Adrenal gland (tissue), 12 donors: ENCODE data around the gene DPP6. TPM values are rescaled to one million over a fixed set of nuclear protein-coding genes. Genes with fewer than 3 reads are reported as not detected.

Experiments
- DNase-seq, 7 donors: peaks; one replicate each; pipeline ENCODE4 v3.0.0-alpha.2; 2019 to 2020
- H3K27ac ChIP-seq, 5 donors: fragments of 200-600 bp; sonication (generic) in 4 of 5; 1 replicate in 3 of 5; 2 replicates in 2 of 5; pipeline versions ENCODE4 v1.5.1 to v1.8.0; 2016 to 2020; ENCODE audit warnings: mild to moderate bottlenecking in 1 of 5
- H3K27me3 ChIP-seq: fragments of 200-600 bp; 2 replicates; pipeline ENCODE4 v1.8.0; 2021
- H3K36me3 ChIP-seq, 2 donors: fragments of 200-600 bp; replicated peaks in 1 of 2; 1 replicate in 1 of 2; 2 replicates in 1 of 2; pipeline versions ENCODE4 v1.5.1 to v1.8.0; 2018 to 2022
- H3K4me1 ChIP-seq, 2 donors: fragments of 200-600 bp; replicated peaks in 1 of 2; 1 replicate in 1 of 2; 2 replicates in 1 of 2; pipeline versions ENCODE4 v1.5.1 to v1.8.0; 2018 to 2021
- H3K4me3 ChIP-seq, 4 donors: fragments of 200-600 bp; sonication (generic) in 3 of 4; one replicate each; pipeline ENCODE4 v1.5.1; 2016 to 2018
- H3K9me3 ChIP-seq, 3 donors: fragments of 200-600 bp; sonication (generic) in 1 of 3; replicated peaks in 1 of 3; 1 replicate in 2 of 3; 2 replicates in 1 of 3; pipeline versions ENCODE4 v1.5.1 to v1.8.0; 2016 to 2021
- POLR2A ChIP-seq, 2 donors: fragments of 450-650 bp; IDR thresholded peaks; one replicate each; pipeline ENCODE4 v1.6.1; 2017; ENCODE audit warnings: antibody characterized with exemption in 2 of 2, mild to moderate bottlenecking in 2 of 2, moderate library complexity in 1 of 2
- WGBS, 4 donors: extraction: QIAGEN DNeasy Blood & Tissue Kit in 2 of 4; methylation state at CpG; one replicate each; pipeline versions ENCODE4 v1.1.5 to v1.1.7; 2013 to 2017; 5-methylcytosine and 5-hydroxymethylcytosine counted together
- intact Hi-C, 2 donors: fragments of 100-400 bp; cut with DNase I; formaldehyde crosslinking; loops; one replicate each; pipeline versions ENCODE4 v1.14.1 to v1.15.0; 2022 to 2023
- polyA plus RNA-seq, 3 donors: library from polyadenylated mRNA; stranded (reverse); fragments of 200-250 nt in 2 of 3; fragments of 350-450 nt in 1 of 3; fragmentation: Illumina TruSeq in 1 of 3; extraction: RNeasy Lipid Tissue Mini Kit (QIAGEN cat#74804) in 1 of 3; gene quantifications; one replicate each; pipeline ENCODE4 v1.2.3, GENCODE V29; 2013 to 2014
- total RNA-seq, 9 donors: library from RNA; depleted of rRNA in 4 of 9; stranded (reverse); fragments of >200 nt in 4 of 9; fragments of 120-200 nt in 1 of 9; fragmentation: NEBNext Ultra II Directional in 1 of 9; extraction: Animal tissue kit (Norgen Biotek cat#: 25700) in 1 of 9; gene quantifications; one replicate each; pipeline versions ENCODE4 v1.1.0 to v1.2.4, GENCODE V29; 2013 to 2023
- TF ChIP-seq, protein P1 (sequence below), 6 experiments: fragments of 450-650 bp in 4 of 6; fragments of 200-600 bp in 2 of 6; sonication (generic) in 1 of 6; IDR thresholded peaks; 1 replicate in 5 of 6; 2 replicates in 1 of 6; pipeline versions ENCODE4 v1.5.1 to v1.8.0; 2016 to 2021; ENCODE audit warnings: antibody characterized with exemption in 6 of 6, mild to moderate bottlenecking in 2 of 6, moderate library complexity in 1 of 6
- donor health status: healthy with polysubstance abuse.
- donor health status: Bipolar disorder and iron deficiency.
- donor health status: DM: yes; HTN: yes; CAD: no.
- donor health status: DM: no; HTN: no; CAD: no.
- donor health status: DM: no; HTN: no; CAD: no.
- donor health status: DM: yes; HTN: yes; CAD: no.

DPP6 gene
- total and polyA plus RNA-seq, 12 donors, result 0.39 to 13.1 (median 5.1) TPM

GRCh38 chr7:154777023-154777422 lies 724.8 kb downstream of the DPP6 start:
- no peak for DNase-seq
- Histone ChIP-seq H3K36me3 (no peaks in the 10 kb centered on the region), H3K27me3 (no peaks in the 10 kb centered on the region), H3K27ac (no peak overlapping the region), H3K9me3 (no peaks in the 10 kb centered on the region), H3K4me3 (no peak overlapping the region), H3K4me1 (no peaks in the 10 kb centered on the region)
- TF ChIP-seq POLR2A (IDR thresholded peaks at IDR 0.05), result no peak
- TF ChIP-seq, protein P1, sequence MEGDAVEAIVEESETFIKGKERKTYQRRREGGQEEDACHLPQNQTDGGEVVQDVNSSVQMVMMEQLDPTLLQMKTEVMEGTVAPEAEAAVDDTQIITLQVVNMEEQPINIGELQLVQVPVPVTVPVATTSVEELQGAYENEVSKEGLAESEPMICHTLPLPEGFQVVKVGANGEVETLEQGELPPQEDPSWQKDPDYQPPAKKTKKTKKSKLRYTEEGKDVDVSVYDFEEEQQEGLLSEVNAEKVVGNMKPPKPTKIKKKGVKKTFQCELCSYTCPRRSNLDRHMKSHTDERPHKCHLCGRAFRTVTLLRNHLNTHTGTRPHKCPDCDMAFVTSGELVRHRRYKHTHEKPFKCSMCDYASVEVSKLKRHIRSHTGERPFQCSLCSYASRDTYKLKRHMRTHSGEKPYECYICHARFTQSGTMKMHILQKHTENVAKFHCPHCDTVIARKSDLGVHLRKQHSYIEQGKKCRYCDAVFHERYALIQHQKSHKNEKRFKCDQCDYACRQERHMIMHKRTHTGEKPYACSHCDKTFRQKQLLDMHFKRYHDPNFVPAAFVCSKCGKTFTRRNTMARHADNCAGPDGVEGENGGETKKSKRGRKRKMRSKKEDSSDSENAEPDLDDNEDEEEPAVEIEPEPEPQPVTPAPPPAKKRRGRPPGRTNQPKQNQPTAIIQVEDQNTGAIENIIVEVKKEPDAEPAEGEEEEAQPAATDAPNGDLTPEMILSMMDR (IDR thresholded peaks at IDR 0.05), result no peak
- intact Hi-C loops, result no loop called here
- WGBS, 4 donors, result 68 to 80% (median 74%) methylated on average over 5 of the region's 5 CpGs

GRCh38 chr7:154777489-154777888 lies 725.3 kb downstream of the DPP6 start:
- Histone ChIP-seq H3K36me3 (no peaks in the 10 kb centered on the region), H3K4me3 (no peak overlapping the region), H3K4me1 (no peaks in the 10 kb centered on the region), H3K27me3 (no peaks in the 10 kb centered on the region), H3K9me3 (no peaks in the 10 kb centered on the region), H3K27ac (no peak overlapping the region)
- no peak for DNase-seq
- WGBS, 4 donors, result 82 to 94% (median 89%) methylated on average over 13 of the region's 13 CpGs
- TF ChIP-seq, protein P1 (IDR thresholded peaks at IDR 0.05), result no peak
- TF ChIP-seq POLR2A (IDR thresholded peaks at IDR 0.05), result no peak
- intact Hi-C loops, result no loop called here

GRCh38 chr7:154777908-154778307 lies 725.7 kb downstream of the DPP6 start:
- TF ChIP-seq POLR2A (IDR thresholded peaks at IDR 0.05), result no peak
- TF ChIP-seq, protein P1 (IDR thresholded peaks at IDR 0.05), result no peak
- H3K4me3 ChIP-seq, result no peak overlapping the region
- intact Hi-C loops, result no loop called here
- H3K27ac ChIP-seq, result no peak overlapping the region
- H3K4me1 ChIP-seq, result no peaks in the 10 kb centered on the region
- 79 to 92% (median 89%) methylated on average over 6 of the region's 6 CpGs for WGBS, 4 donors
- DNase-seq, result no peak
- no peaks in the 10 kb centered on the region for H3K36me3 ChIP-seq
- no peaks in the 10 kb centered on the region for H3K27me3 ChIP-seq
- no peaks in the 10 kb centered on the region for H3K9me3 ChIP-seq

DNA sequence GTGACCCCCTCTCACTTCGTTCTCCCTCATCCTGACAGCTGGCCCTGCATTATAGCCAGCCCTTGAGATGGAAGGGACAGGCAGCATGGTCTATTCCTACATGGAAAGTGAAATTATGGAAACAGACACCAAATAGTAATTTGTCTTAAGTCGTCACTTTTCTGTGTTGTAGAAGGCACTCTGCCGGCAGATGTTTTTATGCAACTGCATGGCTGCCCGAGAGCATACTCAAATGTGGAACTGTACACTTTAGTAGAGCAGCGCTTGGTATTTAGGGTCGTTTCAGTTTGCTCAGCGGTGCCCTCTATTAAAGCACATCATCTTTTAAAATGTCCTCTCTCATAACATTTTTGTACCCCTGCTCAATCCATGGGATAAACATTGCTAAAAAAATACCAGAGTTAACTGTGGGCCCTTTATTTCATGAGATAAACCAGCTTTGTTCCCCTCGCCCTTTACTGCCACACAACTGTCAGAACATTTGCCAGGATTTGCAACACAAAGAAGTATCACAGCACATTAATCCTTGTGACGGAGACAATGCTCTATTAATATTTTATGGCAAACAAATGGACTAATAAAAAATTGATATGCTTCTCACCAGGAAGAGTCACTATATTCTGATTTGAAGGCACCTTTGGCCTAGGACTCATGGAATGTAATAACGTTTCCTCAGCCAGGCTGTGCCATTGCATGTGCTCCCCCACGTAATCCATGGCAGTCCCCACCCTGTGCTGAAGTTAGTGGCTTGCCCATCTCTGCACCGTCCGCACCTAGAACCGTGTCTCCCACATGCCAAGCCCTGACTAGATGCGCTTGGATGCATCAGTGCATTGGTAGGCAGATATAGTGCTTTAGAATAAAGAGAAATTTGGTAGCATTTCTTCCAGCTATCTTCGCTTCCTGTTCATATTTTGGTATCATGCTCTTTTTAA lies 729.4 kb downstream of the DPP6 start:
- 69 to 78% (median 74%) methylated on average over 16 of the region's 16 CpGs for WGBS, 4 donors
- H3K4me1 ChIP-seq, result no peaks in the 10 kb centered on the region
- no peaks in the 10 kb centered on the region for H3K27me3 ChIP-seq
- no peaks in the 10 kb centered on the region for H3K36me3 ChIP-seq
- no peak overlapping the region for H3K4me3 ChIP-seq
- H3K27ac ChIP-seq, result no peak overlapping the region
- no peak for DNase-seq
- intact Hi-C loops, result no loop called here
- TF ChIP-seq POLR2A (IDR thresholded peaks at IDR 0.05), result no peak
- TF ChIP-seq, protein P1 (IDR thresholded peaks at IDR 0.05), result no peak
- H3K9me3 ChIP-seq, result no peaks in the 10 kb centered on the region
